ENCODE results near the gene PDSS1. TPM values are rescaled to one million over a fixed set of nuclear protein-coding genes. Genes with fewer than 3 reads are reported as not detected.
"Not testable (repeated sequence)": the region's sequence is repeated elsewhere in the genome, so short reads cannot be mapped to it uniquely, and the experiment has no call there.

PDSS1 gene
- polyA plus RNA-seq, 1 donor from 2014 or later = 13.0 TPM

DNA sequence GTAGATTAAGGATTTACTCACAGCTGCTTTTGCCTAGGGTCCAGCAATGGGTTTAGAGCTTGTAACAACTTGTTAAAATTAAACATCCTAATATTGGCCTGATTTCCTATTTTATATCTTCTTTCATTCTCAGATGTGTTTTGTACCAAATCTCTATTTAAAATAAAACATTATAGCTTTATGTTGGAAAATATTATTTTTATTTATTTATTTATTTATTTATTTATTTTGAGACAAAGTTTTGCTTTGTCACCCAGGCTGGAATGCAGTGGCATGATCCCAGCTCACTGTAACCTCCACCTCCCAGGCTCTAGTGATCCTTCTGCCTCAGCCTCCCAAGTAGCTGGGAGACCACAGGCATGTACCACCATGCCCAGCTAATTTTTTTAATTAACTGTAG is 17.9 kb upstream of the PDSS1 start:
- no peak overlapping the region for H3K9ac ChIP-seq (ENCODE audit: low read length)
- H3K79me2 ChIP-seq (replicated peaks; ENCODE audit: insufficient read depth, low read length) = no peaks in the 10 kb centered on the region
- TF ChIP-seq MXI1 (conservative IDR thresholded peaks at IDR 0.05; ENCODE audit: poor library complexity, severe bottlenecking) (no peak), REST (IDR thresholded peaks at IDR 0.05; ENCODE audit: borderline replicate concordance) (no peak), EZH2 (IDR thresholded peaks at IDR 0.05; ENCODE audit: borderline replicate concordance, insufficient read depth, low read length, poor library complexity, severe bottlenecking) (no peak), TAF1 (IDR thresholded peaks at IDR 0.05; ENCODE audit: low read depth) (no peak), RAD21 (conservative IDR thresholded peaks at IDR 0.05) (no peak), SMC3 (conservative IDR thresholded peaks at IDR 0.05; ENCODE audit: poor library complexity) (no peak), EP300 (conservative IDR thresholded peaks at IDR 0.05; ENCODE audit: poor library complexity, severe bottlenecking) (no peak), POLR2AphosphoS5 (IDR thresholded peaks at IDR 0.05) (no peak)
- TF ChIP-seq, protein P1, sequence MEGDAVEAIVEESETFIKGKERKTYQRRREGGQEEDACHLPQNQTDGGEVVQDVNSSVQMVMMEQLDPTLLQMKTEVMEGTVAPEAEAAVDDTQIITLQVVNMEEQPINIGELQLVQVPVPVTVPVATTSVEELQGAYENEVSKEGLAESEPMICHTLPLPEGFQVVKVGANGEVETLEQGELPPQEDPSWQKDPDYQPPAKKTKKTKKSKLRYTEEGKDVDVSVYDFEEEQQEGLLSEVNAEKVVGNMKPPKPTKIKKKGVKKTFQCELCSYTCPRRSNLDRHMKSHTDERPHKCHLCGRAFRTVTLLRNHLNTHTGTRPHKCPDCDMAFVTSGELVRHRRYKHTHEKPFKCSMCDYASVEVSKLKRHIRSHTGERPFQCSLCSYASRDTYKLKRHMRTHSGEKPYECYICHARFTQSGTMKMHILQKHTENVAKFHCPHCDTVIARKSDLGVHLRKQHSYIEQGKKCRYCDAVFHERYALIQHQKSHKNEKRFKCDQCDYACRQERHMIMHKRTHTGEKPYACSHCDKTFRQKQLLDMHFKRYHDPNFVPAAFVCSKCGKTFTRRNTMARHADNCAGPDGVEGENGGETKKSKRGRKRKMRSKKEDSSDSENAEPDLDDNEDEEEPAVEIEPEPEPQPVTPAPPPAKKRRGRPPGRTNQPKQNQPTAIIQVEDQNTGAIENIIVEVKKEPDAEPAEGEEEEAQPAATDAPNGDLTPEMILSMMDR (IDR thresholded peaks at IDR 0.05; ENCODE audit: poor library complexity, severe bottlenecking) = no peak
- H3K27ac ChIP-seq (ENCODE audit: low read length) = no peak overlapping the region
- H3K27me3 ChIP-seq (ENCODE audit: insufficient read depth, low read depth, low read length) = no peaks in the 10 kb centered on the region
- no peaks in the 10 kb centered on the region for H3K36me3 ChIP-seq (ENCODE audit: insufficient read depth, low read length)
- H2AFZ ChIP-seq (ENCODE audit: low read depth, low read length) = no peak overlapping the region
- H3F3A ChIP-seq (ENCODE audit: insufficient read depth, low read length, poor library complexity, severe bottlenecking) = no peaks in the 10 kb centered on the region
- H3K4me2 ChIP-seq (ENCODE audit: low read length) = no peak overlapping the region
- no peak overlapping the region for H3K4me3 ChIP-seq (ENCODE audit: low read length)
- no peaks in the 10 kb centered on the region for H3K9me3 ChIP-seq (ENCODE audit: low read length)
- no peaks in the 10 kb centered on the region for H4K20me1 ChIP-seq (ENCODE audit: insufficient read depth)
- H3K9me2 ChIP-seq (ENCODE audit: insufficient read depth, low read length) = no peaks in the 10 kb centered on the region

- no peak overlapping the region for H3K4me2 ChIP-seq (ENCODE audit: low read length)
- no peaks in the 10 kb centered on the region for H3K36me3 ChIP-seq (ENCODE audit: insufficient read depth, low read length)
- H3K4me3 ChIP-seq (ENCODE audit: low read length) = no peak overlapping the region
- H2AFZ ChIP-seq (ENCODE audit: low read depth, low read length) = no peak overlapping the region
- no peak for TF ChIP-seq POLR2AphosphoS5 (IDR thresholded peaks at IDR 0.05)
- no peak for TF ChIP-seq MXI1 (conservative IDR thresholded peaks at IDR 0.05; ENCODE audit: poor library complexity, severe bottlenecking)
- no peak for TF ChIP-seq TAF1 (IDR thresholded peaks at IDR 0.05; ENCODE audit: low read depth)
- no peak for TF ChIP-seq EZH2 (IDR thresholded peaks at IDR 0.05; ENCODE audit: borderline replicate concordance, insufficient read depth, low read length, poor library complexity, severe bottlenecking)
- TF ChIP-seq REST (IDR thresholded peaks at IDR 0.05; ENCODE audit: borderline replicate concordance) = no peak
- no peak for TF ChIP-seq SMC3 (conservative IDR thresholded peaks at IDR 0.05; ENCODE audit: poor library complexity)
- TF ChIP-seq, protein P1 (IDR thresholded peaks at IDR 0.05; ENCODE audit: poor library complexity, severe bottlenecking) = no peak
- no peak for TF ChIP-seq EP300 (conservative IDR thresholded peaks at IDR 0.05; ENCODE audit: poor library complexity, severe bottlenecking)
- no peak for TF ChIP-seq RAD21 (conservative IDR thresholded peaks at IDR 0.05)
- H4K20me1 ChIP-seq (ENCODE audit: insufficient read depth) = no peaks in the 10 kb centered on the region
- no peaks in the 10 kb centered on the region for H3F3A ChIP-seq (ENCODE audit: insufficient read depth, low read length, poor library complexity, severe bottlenecking)
- no peak overlapping the region for H3K27ac ChIP-seq (ENCODE audit: low read length)
- no peaks in the 10 kb centered on the region for H3K79me2 ChIP-seq (replicated peaks; ENCODE audit: insufficient read depth, low read length)
- no peaks in the 10 kb centered on the region for H3K9me3 ChIP-seq (ENCODE audit: low read length)
- no peaks in the 10 kb centered on the region for H3K9me2 ChIP-seq (ENCODE audit: insufficient read depth, low read length)
- H3K27me3 ChIP-seq (ENCODE audit: insufficient read depth, low read depth, low read length) = no peaks in the 10 kb centered on the region
- no peak overlapping the region for H3K9ac ChIP-seq (ENCODE audit: low read length)
Measured at GRCh38 chr10:26681076-26681475, 16.4 kb upstream of the PDSS1 start.

- not testable (repeated sequence) for H3K79me2 ChIP-seq (replicated peaks; ENCODE audit: insufficient read depth, low read length); H3K9me3 ChIP-seq (ENCODE audit: low read length); H4K20me1 ChIP-seq (ENCODE audit: insufficient read depth); H3K36me3 ChIP-seq (ENCODE audit: insufficient read depth, low read length); H3K9me2 ChIP-seq (ENCODE audit: insufficient read depth, low read length); H3K27me3 ChIP-seq (ENCODE audit: insufficient read depth, low read depth, low read length); H3K27ac ChIP-seq (ENCODE audit: low read length); H3K4me3 ChIP-seq (ENCODE audit: low read length); H2AFZ ChIP-seq (ENCODE audit: low read depth, low read length); H3K4me2 ChIP-seq (ENCODE audit: low read length); H3F3A ChIP-seq (ENCODE audit: insufficient read depth, low read length, poor library complexity, severe bottlenecking); H3K9ac ChIP-seq (ENCODE audit: low read length)
Measured at GRCh38 chr10:26681971-26682370, 15.5 kb upstream of the PDSS1 start.
